OCI-LY7 (cell line): ENCODE results near the gene CMKLR1. TPM values are rescaled to one million over a fixed set of nuclear protein-coding genes. Genes with fewer than 3 reads are reported as not detected.

ENCODE experiments used
- BruUV-seq: library from RNA; stranded (reverse); fragments of 400-500 nt; replicated peaks from 2 replicates; lab custom pipeline; 2021; lab: Mats Ljungman, UMichigan
- CTCF ChIA-PET: fragments of 300-600 bp; sonication (Branson Sonifier 250); formaldehyde crosslinking; loops from one replicate; lab custom pipeline; 2022; ENCODE audit warnings: antibody characterized with exemption; ENCODE audit not compliant: unreplicated experiment; lab: Charles Lee
- POLR2A ChIA-PET: fragments of 300-600 bp; sonication (Branson Sonifier 250); formaldehyde crosslinking; loops from one replicate; lab custom pipeline; 2022; ENCODE audit warnings: antibody characterized with exemption; lab: Charles Lee
- DNase-seq: peaks from one replicate; pipeline ENCODE4 v3.0.0-alpha.2; 2015; ENCODE audit warnings: low spot score
- H2AFZ ChIP-seq: fragments of 200-600 bp; sonication (generic), shearing (Covaris generic); 2 replicates; pipeline ENCODE4 v1.6.1; 2014; ENCODE audit warnings: mild to moderate bottlenecking, antibody characterized with exemption, low read length, moderate library complexity
- H3K27ac ChIP-seq: fragments of 200-600 bp; sonication (generic); 2 replicates; pipeline ENCODE4 v1.5.1; 2014; ENCODE audit warnings: mixed run types, low read depth, mild to moderate bottlenecking, moderate library complexity, low read length, inconsistent platforms; ENCODE audit not compliant: poor library complexity, severe bottlenecking
- H3K36me3 ChIP-seq: fragments of 200-600 bp; sonication (generic); 2 replicates; pipeline ENCODE4 v1.6.1; 2014; ENCODE audit warnings: mild to moderate bottlenecking, antibody characterized with exemption, low read length, moderate library complexity, mixed read lengths; ENCODE audit not compliant: insufficient read depth
- H3K4me1 ChIP-seq: fragments of 200-600 bp; sonication (generic); 2 replicates; pipeline ENCODE4 v1.5.1; 2014; ENCODE audit warnings: mild to moderate bottlenecking, low read length; ENCODE audit not compliant: insufficient read depth, poor library complexity, severe bottlenecking
- H3K4me2 ChIP-seq: fragments of 200-600 bp; sonication (generic); 2 replicates; pipeline ENCODE4 v1.6.1; 2014; ENCODE audit warnings: mild to moderate bottlenecking, low read length
- H3K4me3 ChIP-seq: fragments of 200-600 bp; sonication (generic); 2 replicates; pipeline ENCODE4 v1.5.1; 2014; ENCODE audit warnings: mild to moderate bottlenecking, low read depth, low read length; ENCODE audit not compliant: poor library complexity, severe bottlenecking
- H3K79me2 ChIP-seq: fragments of 200-600 bp; sonication (generic); 2 replicates; pipeline ENCODE4 v1.6.1; 2016; ENCODE audit warnings: low read depth, mild to moderate bottlenecking, low read length, moderate library complexity, mixed read lengths; ENCODE audit not compliant: insufficient read depth
- H3K9me2 ChIP-seq: fragments of 200-600 bp; sonication (generic); 2 replicates; pipeline ENCODE4 v1.6.1; 2016; ENCODE audit warnings: mild to moderate bottlenecking, low read length, mixed read lengths; ENCODE audit not compliant: insufficient read depth
- H3K9me3 ChIP-seq: fragments of 200-600 bp; sonication (generic); 2 replicates; pipeline ENCODE4 v1.6.1; 2014; ENCODE audit warnings: mild to moderate bottlenecking, mixed run types, low read length, mixed read lengths
- H4K20me1 ChIP-seq: fragments of 200-600 bp; sonication (generic); 2 replicates; pipeline ENCODE4 v1.6.1; 2014; ENCODE audit warnings: mild to moderate bottlenecking, antibody characterized with exemption, low read length, moderate library complexity, mixed read lengths; ENCODE audit not compliant: insufficient read depth
- EZH2phosphoT487 ChIP-seq: fragments of 200-600 bp; sonication (generic); IDR thresholded peaks from 2 replicates; pipeline ENCODE4 v1.6.1; 2018; ENCODE audit warnings: low read depth, borderline replicate concordance, mild to moderate bottlenecking, mixed run types, antibody characterized with exemption, low read length, moderate library complexity, mixed read lengths
- intact Hi-C: fragments of 100-400 bp; cut with micrococcal nuclease; formaldehyde crosslinking; loops from one replicate; pipeline ENCODE4 v1.10.0; 2022; ENCODE audit not compliant: unreplicated experiment
- total RNA-seq, 2 experiments: library from RNA; depleted of rRNA in 1 of 2; stranded (reverse); fragments of >200 nt in 1 of 2; shearing (Covaris generic) in 1 of 2; gene quantifications; 2 replicates each; pipeline ENCODE4 v1.2.3, GENCODE V29; 2014 to 2022
- TF ChIP-seq, protein P1 (sequence below): fragments of 200-600 bp; sonication (generic); conservative IDR thresholded peaks from 2 replicates; pipeline ENCODE4 v1.5.1; 2014; ENCODE audit warnings: mild to moderate bottlenecking, antibody characterized with exemption, low read length, moderate library complexity, mixed read lengths

Gene CMKLR1
- total RNA-seq, 2 experiments from 2014 or later, result not detected

DNA sequence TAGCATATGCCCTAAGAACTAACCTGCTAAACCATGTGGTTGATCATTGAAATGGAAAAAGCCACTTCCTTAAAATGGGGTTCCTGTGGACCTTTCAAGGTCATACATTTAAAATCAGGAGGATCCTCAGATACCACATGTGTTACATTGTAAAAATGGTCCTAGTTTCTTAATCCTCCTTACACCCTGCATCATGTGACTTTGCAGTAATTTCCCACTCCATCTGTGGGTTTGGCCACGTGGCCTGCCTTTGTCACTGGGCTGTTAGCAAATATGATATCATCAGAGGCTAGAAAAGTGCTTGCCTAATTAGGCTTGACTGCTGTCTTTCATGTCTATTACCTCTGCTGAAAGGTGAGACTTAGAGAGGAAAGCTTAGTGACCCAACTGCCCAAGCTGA is 70.7 kb downstream of the CMKLR1 start:
- no peak for DNase-seq

DNA sequence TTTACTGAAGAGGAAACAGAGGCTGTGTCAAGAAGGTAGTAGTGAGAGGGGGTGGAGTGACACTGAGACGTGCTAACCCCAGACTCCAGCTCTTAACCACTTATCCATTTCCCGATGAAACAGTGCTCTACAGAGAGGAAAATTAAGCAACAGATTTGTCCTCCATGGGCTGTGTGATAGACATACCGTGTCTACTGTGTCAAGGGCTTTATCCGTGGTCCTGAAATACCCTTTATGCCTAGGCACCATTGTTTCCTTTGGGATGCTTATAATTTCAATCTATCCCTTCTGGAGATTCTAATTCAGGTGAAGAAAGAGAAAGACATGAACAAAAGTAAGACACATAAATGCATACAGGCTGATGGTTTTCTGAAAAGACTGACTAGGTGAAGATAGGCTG is 71.7 kb downstream of the CMKLR1 start:
- Histone ChIP-seq H3K79me2 (no peaks in the 10 kb centered on the region), H3K36me3 (no peaks in the 10 kb centered on the region), H3K27ac (no peak overlapping the region), H4K20me1 (no peaks in the 10 kb centered on the region), H2AFZ (no peak overlapping the region), H3K4me3 (no peak overlapping the region), H3K9me3 (no peaks in the 10 kb centered on the region), H3K9me2 (no peaks in the 10 kb centered on the region), H3K4me2 (no peak overlapping the region), H3K4me1 (no peaks in the 10 kb centered on the region)
- DNase-seq, result no peak
- TF ChIP-seq, protein P1, sequence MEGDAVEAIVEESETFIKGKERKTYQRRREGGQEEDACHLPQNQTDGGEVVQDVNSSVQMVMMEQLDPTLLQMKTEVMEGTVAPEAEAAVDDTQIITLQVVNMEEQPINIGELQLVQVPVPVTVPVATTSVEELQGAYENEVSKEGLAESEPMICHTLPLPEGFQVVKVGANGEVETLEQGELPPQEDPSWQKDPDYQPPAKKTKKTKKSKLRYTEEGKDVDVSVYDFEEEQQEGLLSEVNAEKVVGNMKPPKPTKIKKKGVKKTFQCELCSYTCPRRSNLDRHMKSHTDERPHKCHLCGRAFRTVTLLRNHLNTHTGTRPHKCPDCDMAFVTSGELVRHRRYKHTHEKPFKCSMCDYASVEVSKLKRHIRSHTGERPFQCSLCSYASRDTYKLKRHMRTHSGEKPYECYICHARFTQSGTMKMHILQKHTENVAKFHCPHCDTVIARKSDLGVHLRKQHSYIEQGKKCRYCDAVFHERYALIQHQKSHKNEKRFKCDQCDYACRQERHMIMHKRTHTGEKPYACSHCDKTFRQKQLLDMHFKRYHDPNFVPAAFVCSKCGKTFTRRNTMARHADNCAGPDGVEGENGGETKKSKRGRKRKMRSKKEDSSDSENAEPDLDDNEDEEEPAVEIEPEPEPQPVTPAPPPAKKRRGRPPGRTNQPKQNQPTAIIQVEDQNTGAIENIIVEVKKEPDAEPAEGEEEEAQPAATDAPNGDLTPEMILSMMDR, result no peak
- no peak for TF ChIP-seq EZH2phosphoT487
- intact Hi-C loops, result no loop called here
- ChIA-PET CTCF (no interaction called here), POLR2A (no interaction called here)
- no TSS peak for BruUV-seq

More for the DNA sequence above, 70.7 kb downstream of the CMKLR1 start:
- no peak overlapping the region for H3K4me3 ChIP-seq
- H3K9me2 ChIP-seq, result no peaks in the 10 kb centered on the region
- no peaks in the 10 kb centered on the region for H4K20me1 ChIP-seq
- no peak overlapping the region for H2AFZ ChIP-seq
- no peaks in the 10 kb centered on the region for H3K36me3 ChIP-seq
- CTCF ChIA-PET, result no interaction called here
- TF ChIP-seq, protein P1, result no peak
- no peak for TF ChIP-seq EZH2phosphoT487
- no peaks in the 10 kb centered on the region for H3K79me2 ChIP-seq
- no peaks in the 10 kb centered on the region for H3K4me1 ChIP-seq
- POLR2A ChIA-PET, result interaction anchor here (0.6 kb wide), 1 partner anchor 86 kb away, joined by 4 read pairs; no protein-coding TSS in a partner anchor
- no peak overlapping the region for H3K4me2 ChIP-seq
- intact Hi-C loops, result no loop called here
- BruUV-seq, result no TSS peak
- H3K9me3 ChIP-seq, result no peaks in the 10 kb centered on the region
- no peak overlapping the region for H3K27ac ChIP-seq

DNA sequence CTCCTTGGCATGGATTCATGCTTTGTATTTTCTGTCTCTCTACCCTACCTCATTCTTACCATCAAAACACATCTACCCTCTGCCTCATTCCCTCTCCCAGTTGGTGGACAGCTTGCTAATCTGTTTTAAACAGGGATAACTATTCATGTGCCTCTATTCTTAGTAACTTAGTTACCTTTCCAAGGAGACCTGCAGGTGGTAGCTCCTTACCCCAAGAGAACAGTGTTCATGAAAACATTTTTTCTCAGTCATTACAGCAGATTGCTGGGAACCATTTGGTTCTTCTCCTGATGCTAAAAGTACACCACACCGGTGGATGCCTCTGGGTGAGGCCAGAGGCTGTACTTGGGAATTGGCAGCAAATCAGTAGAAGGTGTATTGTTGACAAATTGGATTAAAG is 73.0 kb downstream of the CMKLR1 start:
- Histone ChIP-seq H4K20me1 (no peaks in the 10 kb centered on the region), H3K9me3 (no peaks in the 10 kb centered on the region), H3K4me2 (no peak overlapping the region), H2AFZ (no peak overlapping the region), H3K27ac (no peak overlapping the region), H3K79me2 (no peaks in the 10 kb centered on the region), H3K4me3 (no peak overlapping the region), H3K36me3 (no peaks in the 10 kb centered on the region), H3K4me1 (no peaks in the 10 kb centered on the region), H3K9me2 (no peaks in the 10 kb centered on the region)
- no peak for TF ChIP-seq EZH2phosphoT487
- TF ChIP-seq, protein P1, result no peak
- ChIA-PET POLR2A (no interaction called here), CTCF (interaction anchor here (0.5 kb wide), 1 partner anchor 247 kb away, joined by 4 read pairs; no protein-coding TSS in a partner anchor)
- intact Hi-C loops, result no loop called here
- no peak for DNase-seq
- no TSS peak for BruUV-seq
